WTC11 (cell line): ENCODE data around the gene COX14.

Experiments
- ATF2 ChIP-seq: sonication (generic); formaldehyde crosslinking; IDR thresholded peaks from 2 replicates; pipeline ENCODE4 v1.8.1; 2022; ENCODE audit warnings: low read depth, missing genetic modification reagents, borderline replicate concordance
- ATF6 ChIP-seq: sonication (generic); formaldehyde crosslinking; IDR thresholded peaks from 2 replicates; pipeline ENCODE4 v1.8.1; 2023; ENCODE audit warnings: mild to moderate bottlenecking, missing genetic modification reagents
- CREB1 ChIP-seq: sonication (generic); formaldehyde crosslinking; IDR thresholded peaks from 2 replicates; pipeline ENCODE4 v1.8.0; 2023; ENCODE audit warnings: mild to moderate bottlenecking, missing genetic modification reagents
- CREM ChIP-seq: sonication (generic); formaldehyde crosslinking; IDR thresholded peaks from 2 replicates; pipeline ENCODE4 v1.8.1; 2022; ENCODE audit warnings: mild to moderate bottlenecking, missing genetic modification reagents, moderate library complexity
- CTCF ChIP-seq: fragments of 200-600 bp; IDR thresholded peaks from 2 replicates; pipeline ENCODE4 v1.8.0; 2022; ENCODE audit warnings: antibody characterized with exemption
- ELF4 ChIP-seq: sonication (generic); formaldehyde crosslinking; IDR thresholded peaks from 2 replicates; pipeline ENCODE4 v1.8.1; 2022; ENCODE audit warnings: low read depth, mild to moderate bottlenecking, moderate library complexity, missing genetic modification reagents
- JUN ChIP-seq: sonication (generic); formaldehyde crosslinking; IDR thresholded peaks from 2 replicates; pipeline ENCODE4 v1.8.0; 2023; ENCODE audit warnings: mild to moderate bottlenecking, missing genetic modification reagents
- MAX ChIP-seq: sonication (generic); formaldehyde crosslinking; IDR thresholded peaks from 2 replicates; pipeline ENCODE4 v1.8.0; 2022; ENCODE audit warnings: mild to moderate bottlenecking, missing genetic modification reagents
- MYBL2 ChIP-seq: sonication (generic); formaldehyde crosslinking; IDR thresholded peaks from 2 replicates; pipeline ENCODE4 v1.8.1; 2023; ENCODE audit warnings: mild to moderate bottlenecking, moderate library complexity, missing genetic modification reagents
- NFYB ChIP-seq: sonication (generic); formaldehyde crosslinking; conservative IDR thresholded peaks from 2 replicates; pipeline ENCODE4 v1.8.0; 2022; ENCODE audit warnings: low read depth, missing genetic modification reagents
- SMAD3 ChIP-seq: sonication (generic); formaldehyde crosslinking; IDR thresholded peaks from 2 replicates; pipeline ENCODE4 v1.8.0; 2022; ENCODE audit warnings: missing genetic modification reagents, mild to moderate bottlenecking, borderline replicate concordance
- TCF7 ChIP-seq: sonication (generic); formaldehyde crosslinking; IDR thresholded peaks from 2 replicates; pipeline ENCODE4 v1.8.0; 2022; ENCODE audit warnings: mild to moderate bottlenecking, low read depth, missing genetic modification reagents, moderate library complexity
- ZNF138 ChIP-seq: sonication (generic); formaldehyde crosslinking; conservative IDR thresholded peaks from 2 replicates; pipeline ENCODE4 v1.8.1; 2022; ENCODE audit warnings: mild to moderate bottlenecking, moderate library complexity, missing genetic modification reagents
- ZNF263 ChIP-seq: sonication (generic); formaldehyde crosslinking; IDR thresholded peaks from 2 replicates; pipeline ENCODE4 v1.8.1; 2022; ENCODE audit warnings: low read depth, mild to moderate bottlenecking, moderate library complexity, missing genetic modification reagents

- no peak for TF ChIP-seq ATF6 (CRISPR knock-in tag)
- no peak for TF ChIP-seq CREB1 (CRISPR knock-in tag)
- no peak for TF ChIP-seq ELF4 (CRISPR knock-in tag)
- no peak for TF ChIP-seq CTCF
- TF ChIP-seq NFYB (CRISPR knock-in tag) = no peak
- no peak for TF ChIP-seq ZNF138
- no peak for TF ChIP-seq ATF2 (CRISPR knock-in tag)
- no peak for TF ChIP-seq JUN (CRISPR knock-in tag)
- TF ChIP-seq SMAD3 (CRISPR knock-in tag) = no peak
- no peak for TF ChIP-seq ZNF263 (CRISPR knock-in tag)
- TF ChIP-seq MAX (CRISPR knock-in tag) = no peak
- no peak for TF ChIP-seq TCF7
- no peak for TF ChIP-seq MYBL2
- no peak for TF ChIP-seq CREM (CRISPR knock-in tag)
These were observed 26.4 kb upstream of the COX14 start for GRCh38 chr12:50085615-50086072.
